GM21367 (cell line): ENCODE data around the gene TMC5.
"Not testable (repeated sequence)": the region's sequence is repeated elsewhere in the genome, so short reads cannot be mapped to it uniquely, and the experiment has no call there.

Experiments
- ATAC-seq: cut with Tn5 transposase; IDR thresholded peaks from one replicate; pipeline ENCODE4 v1.9.1; 2021; ENCODE audit not compliant: unreplicated experiment

Gene TMC5, protein sequence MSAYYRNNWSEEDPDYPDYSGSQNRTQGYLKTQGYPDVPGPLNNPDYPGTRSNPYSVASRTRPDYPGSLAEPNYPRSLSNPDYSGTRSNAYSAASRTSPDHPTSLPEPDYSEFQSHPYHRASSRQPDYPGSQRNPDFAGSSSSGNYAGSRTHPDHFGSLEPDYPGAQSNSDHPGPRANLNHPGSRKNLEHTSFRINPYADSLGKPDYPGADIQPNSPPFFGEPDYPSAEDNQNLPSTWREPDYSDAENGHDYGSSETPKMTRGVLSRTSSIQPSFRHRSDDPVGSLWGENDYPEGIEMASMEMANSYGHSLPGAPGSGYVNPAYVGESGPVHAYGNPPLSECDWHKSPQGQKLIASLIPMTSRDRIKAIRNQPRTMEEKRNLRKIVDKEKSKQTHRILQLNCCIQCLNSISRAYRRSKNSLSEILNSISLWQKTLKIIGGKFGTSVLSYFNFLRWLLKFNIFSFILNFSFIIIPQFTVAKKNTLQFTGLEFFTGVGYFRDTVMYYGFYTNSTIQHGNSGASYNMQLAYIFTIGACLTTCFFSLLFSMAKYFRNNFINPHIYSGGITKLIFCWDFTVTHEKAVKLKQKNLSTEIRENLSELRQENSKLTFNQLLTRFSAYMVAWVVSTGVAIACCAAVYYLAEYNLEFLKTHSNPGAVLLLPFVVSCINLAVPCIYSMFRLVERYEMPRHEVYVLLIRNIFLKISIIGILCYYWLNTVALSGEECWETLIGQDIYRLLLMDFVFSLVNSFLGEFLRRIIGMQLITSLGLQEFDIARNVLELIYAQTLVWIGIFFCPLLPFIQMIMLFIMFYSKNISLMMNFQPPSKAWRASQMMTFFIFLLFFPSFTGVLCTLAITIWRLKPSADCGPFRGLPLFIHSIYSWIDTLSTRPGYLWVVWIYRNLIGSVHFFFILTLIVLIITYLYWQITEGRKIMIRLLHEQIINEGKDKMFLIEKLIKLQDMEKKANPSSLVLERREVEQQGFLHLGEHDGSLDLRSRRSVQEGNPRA

DNA sequence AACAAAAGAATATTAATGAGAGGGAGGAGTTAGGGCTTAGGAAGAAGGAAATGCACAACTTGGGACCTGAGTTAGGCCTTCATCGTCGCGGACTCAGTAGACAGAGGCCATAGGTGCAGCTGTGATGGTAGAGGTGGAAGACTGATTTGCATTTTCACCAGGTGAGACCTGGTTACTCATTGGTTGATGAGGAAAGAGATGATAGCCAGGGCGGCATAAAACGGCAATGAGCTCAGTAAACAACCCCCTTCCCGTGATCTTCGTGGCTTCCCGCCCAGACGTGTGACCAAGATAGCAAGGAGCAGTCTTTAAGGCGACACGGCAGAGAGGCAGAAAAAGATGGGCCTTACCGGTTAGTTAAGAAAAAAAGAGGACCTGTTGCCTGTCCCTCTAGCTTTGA, at the start of gene TMC5:
Gene TMC5, plus strand, starts transcription at position 244 of the 400 bp plus-strand sequence. CDS start 22,156 bp downstream, outside the sequence.
- ATAC-seq, result no peak

DNA sequence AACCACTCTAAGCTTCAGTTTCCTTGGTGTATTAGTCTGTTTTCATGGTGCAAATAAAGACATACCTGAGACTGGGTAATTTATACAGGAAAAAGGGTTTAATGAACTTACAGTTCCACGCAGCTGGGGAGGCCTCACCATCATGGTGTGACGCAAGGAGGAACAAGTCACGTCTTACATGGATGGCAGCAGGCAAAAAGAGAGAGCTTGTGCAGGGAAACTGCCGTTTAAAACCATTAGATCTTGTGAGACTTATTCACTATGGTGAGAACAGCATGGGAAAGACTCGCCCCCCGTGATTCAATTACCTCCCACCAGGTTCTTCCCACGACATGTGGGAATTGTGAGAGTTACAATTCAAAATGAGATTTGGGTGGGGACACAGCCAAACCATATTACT, 45.1 kb upstream of the TMC5 start:
- ATAC-seq, result not testable (repeated sequence)

DNA sequence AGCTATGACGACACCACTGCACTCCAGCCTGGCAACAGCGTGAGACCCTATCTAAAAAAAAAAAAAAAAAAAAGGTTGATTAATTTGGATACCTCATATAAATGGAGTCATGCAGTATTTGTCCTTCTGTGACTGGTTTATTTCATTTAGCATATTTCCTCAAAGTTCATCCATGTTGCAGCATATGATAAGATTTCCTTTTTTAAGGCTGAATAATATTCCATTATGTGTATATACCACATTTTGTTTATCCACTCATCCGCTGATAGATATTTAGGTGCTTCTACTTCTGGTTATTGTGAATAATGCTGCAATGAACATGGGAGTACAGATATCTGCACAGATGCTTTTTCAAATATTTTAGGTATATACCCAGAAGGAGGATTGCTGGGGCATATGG, 43.3 kb upstream of the TMC5 start:
- ATAC-seq, result no peak

DNA sequence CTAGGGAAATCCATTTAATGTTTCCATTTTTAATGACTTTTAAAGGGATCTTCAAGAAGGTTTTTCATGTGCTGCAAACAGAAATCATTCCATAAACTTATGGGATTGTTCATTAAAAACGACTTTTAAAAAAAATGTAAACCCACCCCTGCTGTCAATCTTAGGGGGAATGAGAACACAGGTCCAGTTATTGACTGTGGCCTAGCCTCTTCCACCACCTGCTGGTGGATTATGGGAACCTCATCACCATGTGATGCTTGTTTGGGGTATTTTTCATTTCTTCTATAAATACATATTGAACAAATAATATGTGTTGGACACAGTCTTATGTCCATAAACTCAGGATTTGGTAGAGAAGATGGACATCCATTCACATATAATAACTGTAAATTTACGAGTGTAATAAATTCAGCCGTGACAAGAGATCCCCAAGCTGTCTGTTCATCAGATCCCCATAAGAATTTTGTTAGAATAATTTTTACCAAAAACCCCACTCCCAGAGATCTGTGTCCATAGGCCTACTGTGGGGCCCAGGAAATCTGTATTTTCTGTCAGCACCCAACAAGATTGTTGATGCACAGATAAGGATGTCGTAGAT, 42.0 kb upstream of the TMC5 start:
- ATAC-seq, result no peak

DNA sequence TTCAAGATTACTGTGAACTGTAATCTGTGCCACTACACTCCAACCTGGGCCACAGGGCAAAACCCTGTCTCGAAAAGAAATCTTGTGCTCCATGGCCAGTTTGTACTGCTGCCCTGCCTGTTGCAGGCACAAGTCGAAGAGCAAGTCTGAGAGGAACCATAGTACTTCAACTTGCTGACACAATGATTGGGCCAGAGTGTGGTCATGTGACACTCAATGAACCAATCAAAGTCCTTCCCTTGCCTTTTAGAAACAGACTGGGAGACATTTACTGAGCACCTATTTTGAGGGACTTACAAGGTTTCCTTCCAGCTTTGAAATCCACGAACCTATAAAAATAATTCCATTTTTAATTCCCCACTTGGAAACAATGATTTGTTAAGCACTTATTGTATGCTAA, 39.8 kb upstream of the TMC5 start:
- no peak for ATAC-seq

- ATAC-seq, result no peak
Measured at GRCh38 chr16:19378511-19378910, 39.2 kb upstream of the TMC5 start.

- no peak for ATAC-seq
Measured at GRCh38 chr16:19379838-19380237, 37.8 kb upstream of the TMC5 start.

GRCh38 chr16:19380328-19380727, 37.4 kb upstream of the TMC5 start:
- no peak for ATAC-seq

DNA sequence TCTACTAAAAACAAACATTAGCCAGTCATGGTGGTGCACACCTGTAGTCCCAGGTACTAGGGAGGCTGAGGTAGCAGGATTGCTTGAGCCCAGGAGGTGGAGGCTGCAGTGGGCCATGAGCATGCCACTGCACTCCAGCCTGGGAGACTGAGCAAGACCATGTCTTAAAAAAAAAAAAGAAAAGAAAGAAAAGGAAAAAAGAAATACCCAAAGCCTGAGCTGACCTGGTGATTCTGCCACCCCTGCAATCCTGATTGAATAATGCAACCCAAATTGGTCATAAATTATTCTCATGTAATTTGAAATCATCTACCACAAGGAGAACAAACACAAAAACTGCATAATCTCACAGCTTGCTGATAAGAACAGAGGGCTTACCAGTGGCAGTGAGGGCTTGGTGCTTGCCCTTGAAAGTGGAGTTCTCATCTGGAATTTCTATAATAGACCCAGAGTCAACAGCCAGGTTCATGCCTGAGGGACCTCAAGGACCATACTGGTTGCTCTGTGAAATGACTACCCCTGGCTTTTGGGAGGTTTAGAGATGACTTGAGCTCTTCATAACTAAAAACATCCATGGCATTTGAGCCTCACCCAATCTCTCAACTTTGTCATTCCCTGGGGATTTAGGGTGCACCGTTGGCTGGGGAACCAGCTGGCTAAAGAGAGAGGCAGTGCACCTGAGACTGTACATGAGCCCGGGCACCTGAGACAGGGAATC, 35.4 kb upstream of the TMC5 start:
- no peak for ATAC-seq

DNA sequence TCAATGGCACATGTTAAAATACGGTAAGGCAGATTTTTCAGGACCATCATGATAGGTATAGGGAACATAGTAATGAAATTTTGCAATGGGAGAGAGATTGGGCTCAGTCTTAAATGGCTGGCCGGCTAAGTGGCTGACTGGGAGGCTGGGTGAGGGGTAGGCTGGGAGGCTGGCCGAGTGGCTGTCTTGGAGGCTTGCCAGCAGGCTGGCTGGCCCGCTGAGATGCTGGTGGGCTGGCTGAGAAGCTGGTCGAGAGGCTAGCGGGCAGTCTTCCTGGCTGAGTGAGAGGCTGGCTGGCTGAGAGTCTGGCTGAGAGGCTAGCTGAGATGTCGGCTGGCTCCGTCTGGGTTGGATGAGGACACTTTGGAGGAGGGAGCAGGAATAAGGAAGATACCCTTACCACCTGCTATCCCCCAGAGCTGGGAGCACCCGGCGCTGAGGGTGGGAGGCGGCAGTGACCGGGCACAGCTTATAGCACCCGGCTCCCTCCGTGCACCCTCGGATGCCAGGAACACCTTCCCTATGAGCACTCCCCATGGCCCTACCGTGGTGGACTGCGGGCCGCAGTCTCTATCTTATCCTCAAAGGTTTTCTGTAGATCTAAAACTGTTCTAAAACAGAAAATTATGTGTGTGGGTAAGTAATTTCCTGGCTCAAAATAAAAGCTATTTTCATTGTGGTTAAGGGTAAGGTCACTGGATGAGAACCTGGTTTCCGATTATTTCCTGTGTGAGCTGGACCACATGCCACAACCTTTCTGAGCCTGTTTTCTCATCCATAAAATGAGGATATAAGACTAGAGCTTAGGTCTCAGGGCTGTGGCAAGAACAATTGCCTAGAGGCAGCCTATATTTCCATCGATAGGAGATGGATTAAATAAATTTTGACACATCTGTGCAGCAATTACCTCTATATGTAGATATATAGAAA, 34.5 kb upstream of the TMC5 start:
- ATAC-seq, result no peak

DNA sequence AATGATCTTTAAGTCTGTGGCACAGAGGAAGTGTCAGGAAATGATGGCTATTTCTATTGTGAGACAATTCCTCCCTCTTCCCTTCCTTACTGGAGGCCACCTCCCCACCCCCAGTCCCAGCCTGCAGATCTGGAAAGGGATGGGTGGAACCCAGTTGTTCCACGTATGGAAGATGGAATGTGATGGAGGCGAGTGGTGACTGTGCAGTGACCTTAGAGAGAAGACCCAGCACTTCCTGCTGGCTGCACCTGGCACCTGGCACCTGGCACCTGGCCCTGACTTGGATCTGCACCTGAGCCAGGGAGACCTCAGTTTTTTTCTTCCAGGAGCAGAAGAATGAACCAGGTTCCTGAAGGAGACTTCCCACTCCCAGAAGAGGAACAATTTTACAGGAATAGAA, 33.0 kb upstream of the TMC5 start:
- no peak for ATAC-seq

GRCh38 chr16:19386525-19386924, 31.2 kb upstream of the TMC5 start:
- ATAC-seq, result no peak

DNA sequence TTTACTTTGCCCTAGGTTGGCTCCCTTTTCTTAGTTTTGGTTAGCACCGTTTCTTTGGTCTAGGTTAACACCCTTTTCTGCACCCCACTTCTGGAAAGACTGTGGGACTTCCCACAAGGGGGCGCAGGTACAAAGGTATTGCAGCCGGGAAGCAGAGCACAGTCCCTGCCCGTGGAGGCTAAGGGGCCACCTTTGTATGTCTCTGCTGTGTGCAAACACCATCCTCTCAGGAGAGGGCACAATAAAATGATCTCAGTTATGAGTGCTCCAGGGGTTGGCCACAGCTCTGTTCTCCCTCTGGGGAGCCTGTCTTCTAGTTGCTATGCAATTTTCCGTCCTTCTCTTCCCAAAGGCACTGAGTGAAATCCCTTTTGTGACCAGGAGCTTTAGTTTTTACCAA, 28.4 kb upstream of the TMC5 start:
- ATAC-seq, result no peak

DNA sequence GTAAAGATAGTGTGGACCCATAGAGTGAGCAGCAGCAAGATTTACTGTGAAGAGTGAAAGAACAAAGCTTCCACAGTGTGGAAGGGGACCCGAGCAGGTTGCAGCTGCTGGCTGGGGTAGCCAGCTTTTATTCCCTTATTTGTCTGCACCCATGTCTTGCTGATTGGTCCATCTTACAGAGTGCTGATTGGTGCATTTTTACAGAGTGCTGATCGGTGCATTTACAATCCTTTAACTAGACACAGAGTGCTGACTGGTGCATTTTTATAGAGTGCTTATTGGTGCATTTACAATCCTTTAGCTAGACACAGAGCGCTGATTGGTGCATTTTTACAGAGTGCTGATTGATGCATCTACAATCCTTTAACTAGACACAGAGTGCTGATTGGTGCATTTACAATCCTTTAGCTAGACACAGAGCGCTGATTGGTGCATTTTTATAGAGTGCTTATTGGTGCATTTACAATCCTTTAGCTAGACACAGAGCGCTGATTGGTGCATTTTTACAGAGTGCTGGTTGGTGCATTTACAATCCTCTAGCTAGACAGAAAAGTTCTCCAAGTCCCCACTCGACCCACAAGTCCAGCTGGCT, 26.4 kb upstream of the TMC5 start:
- not testable (repeated sequence) for ATAC-seq

GRCh38 chr16:19392352-19392751, 25.3 kb upstream of the TMC5 start:
- ATAC-seq, result no peak

DNA sequence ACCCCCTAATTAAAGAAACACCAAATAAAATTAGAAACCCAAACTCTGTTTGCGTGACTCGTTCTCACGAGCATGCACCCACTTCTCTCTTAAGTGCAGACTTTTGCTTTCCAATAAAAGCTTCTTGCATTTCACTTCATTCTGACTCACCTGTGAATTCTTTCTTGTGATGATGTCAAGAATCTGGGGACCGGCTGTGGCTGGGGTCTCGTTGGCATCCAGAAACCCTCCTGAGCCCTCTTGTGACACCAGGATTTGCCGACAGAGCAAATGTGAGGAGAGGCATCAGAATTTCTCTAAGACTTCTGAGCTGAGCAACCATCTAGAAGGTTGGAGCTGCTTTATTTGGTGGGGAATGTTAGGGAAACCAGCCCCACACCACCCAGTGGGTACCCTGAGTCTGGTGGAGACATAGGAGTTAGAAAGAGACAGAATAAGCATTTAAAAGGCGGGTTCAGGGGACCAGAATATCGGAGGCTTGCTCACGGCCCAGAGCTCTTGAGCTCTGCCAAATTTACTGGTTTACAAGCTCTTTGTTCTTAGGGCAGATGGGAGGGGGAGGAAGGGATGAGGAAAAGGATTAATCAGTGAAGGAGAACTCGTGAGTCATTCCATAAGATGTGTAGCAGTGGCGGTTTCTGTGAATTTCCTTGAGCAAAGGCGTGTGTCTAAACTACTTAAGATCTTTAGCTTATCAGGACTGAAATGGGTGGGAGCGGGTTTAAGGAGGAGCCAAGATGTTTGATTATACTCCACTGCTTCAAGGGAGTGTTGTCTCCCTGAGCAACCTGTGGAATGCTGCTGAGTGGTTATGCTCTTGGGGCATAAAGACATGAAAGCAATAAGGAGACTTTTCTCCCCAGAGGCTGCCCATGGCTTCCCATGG, 24.2 kb upstream of the TMC5 start:
- no peak for ATAC-seq

GRCh38 chr16:19395646-19396267, 21.9 kb upstream of the TMC5 start:
- ATAC-seq, result not testable (repeated sequence)

DNA sequence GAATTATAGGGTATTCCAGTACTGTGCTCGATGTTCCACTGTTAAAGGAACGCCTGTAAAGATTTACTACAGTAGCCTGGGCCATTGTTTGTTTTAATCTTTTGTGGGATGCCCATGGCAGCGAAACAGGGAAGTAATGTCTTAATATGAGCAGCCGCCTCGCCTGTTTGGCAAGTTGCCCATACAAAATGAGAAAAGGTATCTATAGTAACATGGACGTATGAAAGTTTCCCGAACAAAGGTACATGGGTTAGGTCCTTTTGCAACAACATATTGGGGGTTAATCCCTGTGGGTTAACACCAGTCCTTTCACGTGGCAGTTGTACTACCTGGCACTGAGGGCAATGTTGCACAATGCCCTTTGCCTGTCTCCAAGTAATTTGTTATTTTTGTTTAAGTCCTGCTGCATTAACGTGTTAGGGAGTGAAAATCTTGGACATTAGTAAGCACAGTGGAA, 21.1 kb upstream of the TMC5 start:
- ATAC-seq, result no peak
